Central memory CD8-positive, alpha-beta T cell (primary cell): ENCODE measurements around the gene PRSS2.
"Not testable (repeated sequence)": the region's sequence is repeated elsewhere in the genome, so short reads cannot be mapped to it uniquely, and the experiment has no call there.

Source experiments
- ATAC-seq: fragments of 150-1000 bp; cut with Tn5 transposase; replicated peaks from 2 replicates; pipeline ENCODE4 v1.10.0; 2022; ENCODE audit warnings: mild to moderate bottlenecking, moderate FRiP score, moderate number of reproducible peaks; ENCODE audit not compliant: poor library complexity, severe bottlenecking; ENCODE audit errors: extremely low read depth
- DNase-seq, 2 donors: peaks; one replicate each; pipeline ENCODE4 v3.0.0; 2021; ENCODE audit warnings: low spot score in 2 of 2
- H3K27ac Mint-ChIP-seq: one replicate; pipeline ENCODE4 v1.8.0; 2022; ENCODE audit warnings: low read depth, mild to moderate bottlenecking, moderate library complexity, mixed read lengths
- H3K27me3 Mint-ChIP-seq: one replicate; pipeline ENCODE4 v1.8.0; 2022; ENCODE audit warnings: mixed read lengths
- H3K36me3 Mint-ChIP-seq: one replicate; pipeline ENCODE4 v1.8.0; 2022; ENCODE audit warnings: mild to moderate bottlenecking, moderate library complexity, mixed read lengths; ENCODE audit not compliant: insufficient read depth
- H3K4me1 Mint-ChIP-seq: one replicate; pipeline ENCODE4 v1.8.0; 2022; ENCODE audit warnings: mixed read lengths
- H3K4me3 Mint-ChIP-seq: one replicate; pipeline ENCODE4 v1.8.0; 2022; ENCODE audit warnings: mild to moderate bottlenecking, moderate library complexity, mixed read lengths
- H3K9me3 Mint-ChIP-seq: one replicate; pipeline ENCODE4 v1.8.0; 2022; ENCODE audit warnings: mixed read lengths

Gene PRSS2

DNA sequence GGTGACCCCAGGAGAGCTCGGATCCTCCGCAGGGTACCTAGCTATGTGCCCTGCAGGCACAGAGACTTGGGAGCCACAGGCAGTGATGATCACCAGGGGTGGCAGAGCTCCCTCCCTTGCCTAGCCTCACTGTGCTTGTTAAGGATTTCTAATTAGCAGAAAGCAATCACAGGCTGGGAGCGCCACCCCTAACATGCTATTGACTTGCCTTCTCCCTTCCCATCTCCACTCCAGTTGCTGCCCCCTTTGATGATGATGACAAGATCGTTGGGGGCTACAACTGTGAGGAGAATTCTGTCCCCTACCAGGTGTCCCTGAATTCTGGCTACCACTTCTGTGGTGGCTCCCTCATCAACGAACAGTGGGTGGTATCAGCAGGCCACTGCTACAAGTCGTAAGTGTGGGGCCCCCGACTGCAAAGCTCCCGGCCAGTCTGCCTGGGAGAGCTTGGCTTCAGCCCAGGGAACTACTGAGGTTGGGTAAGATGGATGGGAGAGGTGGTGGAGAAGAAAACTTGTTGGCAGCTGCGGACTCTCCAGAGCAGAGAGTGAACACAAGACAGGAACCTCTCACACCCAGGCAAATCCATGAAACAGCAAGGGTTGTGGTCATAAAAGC lies 20.3 kb upstream of the PRSS2 start:
- H3K36me3 Mint-ChIP-seq: no peaks in the 10 kb centered on the region
- H3K9me3 Mint-ChIP-seq: no peaks in the 10 kb centered on the region
- DNase-seq: no peak
- H3K27ac Mint-ChIP-seq: no peak overlapping the region
- H3K4me3 Mint-ChIP-seq: no peak overlapping the region
- no peak for ATAC-seq
- H3K27me3 Mint-ChIP-seq: no peaks in the 10 kb centered on the region
- no peaks in the 10 kb centered on the region for H3K4me1 Mint-ChIP-seq

GRCh38 chr7:142751526-142752175 lies 19.1 kb upstream of the PRSS2 start:
- not testable (repeated sequence) for H3K9me3 Mint-ChIP-seq, H3K36me3 Mint-ChIP-seq, ATAC-seq, H3K27me3 Mint-ChIP-seq, H3K27ac Mint-ChIP-seq, H3K4me1 Mint-ChIP-seq, DNase-seq, H3K4me3 Mint-ChIP-seq

DNA sequence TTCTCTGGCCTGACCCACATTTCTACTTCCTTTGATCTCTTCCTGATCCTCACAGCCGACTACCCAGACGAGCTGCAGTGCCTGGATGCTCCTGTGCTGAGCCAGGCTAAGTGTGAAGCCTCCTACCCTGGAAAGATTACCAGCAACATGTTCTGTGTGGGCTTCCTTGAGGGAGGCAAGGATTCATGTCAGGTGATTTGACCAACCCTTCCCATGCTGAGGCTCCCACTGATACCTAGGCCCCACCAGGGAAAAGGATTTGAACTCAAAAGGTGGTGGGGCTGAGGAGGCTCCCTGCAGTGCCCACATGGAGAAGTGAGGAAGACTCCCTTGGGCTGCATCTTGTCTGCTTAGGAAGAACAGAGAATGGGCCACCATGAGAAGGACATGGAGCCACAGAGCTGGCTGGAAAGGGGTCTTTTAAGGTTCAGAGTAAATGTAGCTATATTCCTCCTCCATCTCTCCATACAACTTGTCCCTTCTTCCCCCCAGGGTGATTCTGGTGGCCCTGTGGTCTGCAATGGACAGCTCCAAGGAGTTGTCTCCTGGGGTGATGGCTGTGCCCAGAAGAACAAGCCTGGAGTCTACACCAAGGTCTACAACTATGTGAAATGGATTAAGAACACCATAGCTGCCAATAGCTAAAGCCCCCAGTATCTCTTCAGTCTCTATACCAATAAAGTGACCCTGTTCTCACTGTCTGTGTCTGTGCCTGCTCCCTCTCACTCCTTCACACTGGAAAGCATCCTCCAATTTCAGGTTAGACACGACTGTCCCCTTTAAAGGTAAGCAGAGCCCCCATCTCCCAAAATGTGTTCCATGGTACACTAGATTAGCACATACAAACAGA lies 18.2 kb upstream of the PRSS2 start:
- DNase-seq (no peak), ATAC-seq (no peak)
- Mint-ChIP-seq H3K4me3 (no peak overlapping the region), H3K27ac (no peak overlapping the region), H3K27me3 (no peaks in the 10 kb centered on the region), H3K36me3 (no peaks in the 10 kb centered on the region), H3K4me1 (no peaks in the 10 kb centered on the region), H3K9me3 (no peaks in the 10 kb centered on the region)

GRCh38 chr7:142753366-142753765 lies 17.4 kb upstream of the PRSS2 start:
- DNase-seq: no peak
- no peak overlapping the region for H3K4me3 Mint-ChIP-seq
- no peaks in the 10 kb centered on the region for H3K9me3 Mint-ChIP-seq
- H3K27ac Mint-ChIP-seq: no peak overlapping the region
- ATAC-seq: no peak
- no peaks in the 10 kb centered on the region for H3K27me3 Mint-ChIP-seq
- no peaks in the 10 kb centered on the region for H3K4me1 Mint-ChIP-seq
- H3K36me3 Mint-ChIP-seq: no peaks in the 10 kb centered on the region

- H3K27ac Mint-ChIP-seq, H3K36me3 Mint-ChIP-seq, DNase-seq, H3K27me3 Mint-ChIP-seq, H3K4me3 Mint-ChIP-seq, ATAC-seq, H3K4me1 Mint-ChIP-seq, H3K9me3 Mint-ChIP-seq: not testable (repeated sequence)
Observed at GRCh38 chr7:142753925-142754491, 16.8 kb upstream of the PRSS2 start.

- Mint-ChIP-seq H3K27me3 (no peaks in the 10 kb centered on the region), H3K4me1 (no peaks in the 10 kb centered on the region), H3K9me3 (no peaks in the 10 kb centered on the region), H3K27ac (no peak overlapping the region), H3K36me3 (no peaks in the 10 kb centered on the region), H3K4me3 (no peak overlapping the region)
- no peak for ATAC-seq
- no peak for DNase-seq
Observed at GRCh38 chr7:142754681-142755575, 15.8 kb upstream of the PRSS2 start.

DNA sequence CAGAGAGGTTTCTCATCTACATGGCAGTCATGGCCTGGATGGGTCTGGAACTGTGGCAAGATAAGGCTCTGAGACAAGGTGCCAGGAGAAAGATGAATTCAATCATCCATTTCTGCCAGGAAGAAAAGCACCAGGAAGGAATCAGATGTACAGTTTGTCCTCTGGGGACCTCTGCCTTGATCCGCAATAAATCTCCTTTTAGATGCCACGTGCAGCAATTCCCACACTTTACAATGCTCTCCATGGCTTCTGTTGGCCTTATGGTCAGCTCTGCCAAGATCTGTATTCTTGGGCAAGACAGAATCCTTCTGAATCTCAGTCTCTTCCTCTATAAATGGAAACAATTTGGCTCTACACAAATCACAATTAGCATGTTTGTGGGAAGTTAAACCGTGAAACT lies 12.5 kb upstream of the PRSS2 start:
- not testable (repeated sequence) for DNase-seq, H3K36me3 Mint-ChIP-seq, H3K4me1 Mint-ChIP-seq, H3K27me3 Mint-ChIP-seq, H3K9me3 Mint-ChIP-seq, ATAC-seq, H3K4me3 Mint-ChIP-seq, H3K27ac Mint-ChIP-seq

- H3K4me3 Mint-ChIP-seq: no peak overlapping the region
- no peaks in the 10 kb centered on the region for H3K4me1 Mint-ChIP-seq
- ATAC-seq: no peak
- no peaks in the 10 kb centered on the region for H3K36me3 Mint-ChIP-seq
- H3K9me3 Mint-ChIP-seq: no peaks in the 10 kb centered on the region
- no peak overlapping the region for H3K27ac Mint-ChIP-seq
- no peaks in the 10 kb centered on the region for H3K27me3 Mint-ChIP-seq
- DNase-seq: no peak
Observed at GRCh38 chr7:142759433-142759832, 11.3 kb upstream of the PRSS2 start.

- no peak for DNase-seq
- H3K36me3 Mint-ChIP-seq: peaks cover under 1% of the 10 kb centered on the region
- no peak overlapping the region for H3K4me3 Mint-ChIP-seq
- no peak for ATAC-seq
- H3K9me3 Mint-ChIP-seq: no peaks in the 10 kb centered on the region
- no peaks in the 10 kb centered on the region for H3K4me1 Mint-ChIP-seq
- H3K27me3 Mint-ChIP-seq: no peaks in the 10 kb centered on the region
- H3K27ac Mint-ChIP-seq: no peak overlapping the region
Observed at GRCh38 chr7:142760071-142760642, 10.6 kb upstream of the PRSS2 start.

DNA sequence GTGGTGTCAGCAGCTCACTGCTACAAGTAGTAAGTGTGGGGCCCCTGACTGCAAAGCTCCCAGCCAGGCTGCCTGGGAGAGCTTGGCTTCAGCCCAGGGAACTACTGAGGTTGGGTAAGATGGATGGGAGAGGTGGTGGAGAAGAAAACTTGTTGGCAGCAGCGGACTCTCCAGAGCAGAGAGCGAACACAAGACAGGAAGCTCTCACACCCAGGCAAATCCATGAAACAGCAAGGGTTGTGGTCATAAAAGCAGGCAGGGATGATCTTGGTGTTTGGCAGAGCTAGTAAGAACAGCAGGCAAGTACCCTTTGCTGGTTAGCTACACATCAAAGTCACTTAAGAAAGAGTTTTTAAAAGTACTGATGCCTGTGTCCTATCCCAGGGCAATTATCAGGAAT lies 9.2 kb upstream of the PRSS2 start:
- not testable (repeated sequence) for H3K9me3 Mint-ChIP-seq, ATAC-seq, H3K36me3 Mint-ChIP-seq, H3K27ac Mint-ChIP-seq, DNase-seq, H3K4me3 Mint-ChIP-seq, H3K27me3 Mint-ChIP-seq, H3K4me1 Mint-ChIP-seq

DNA sequence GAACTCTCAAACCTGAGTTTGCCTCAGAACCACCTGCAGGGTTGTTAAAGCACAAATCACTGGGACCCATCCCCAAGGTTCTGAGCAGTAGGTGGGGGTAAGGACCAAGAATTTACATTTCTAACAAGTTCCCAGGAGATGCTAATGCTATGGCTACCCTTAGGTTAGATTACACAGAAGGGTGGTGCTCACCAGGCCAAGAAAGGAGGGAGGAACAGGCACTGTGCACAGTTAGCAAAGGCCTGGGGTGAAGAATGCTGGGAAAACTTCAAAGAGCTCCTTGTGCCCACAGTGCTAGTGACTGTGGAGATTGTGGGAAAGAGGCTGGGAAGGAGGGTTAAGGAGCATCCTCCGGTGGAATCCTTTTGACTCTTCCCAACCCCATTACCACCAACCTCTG lies 8.7 kb upstream of the PRSS2 start:
- H3K4me3 Mint-ChIP-seq: no peak overlapping the region
- H3K27ac Mint-ChIP-seq: no peak overlapping the region
- DNase-seq: no peak
- H3K4me1 Mint-ChIP-seq: no peaks in the 10 kb centered on the region
- H3K36me3 Mint-ChIP-seq: peaks cover 5% of the 10 kb centered on the region
- H3K9me3 Mint-ChIP-seq: no peaks in the 10 kb centered on the region
- ATAC-seq: no peak
- no peaks in the 10 kb centered on the region for H3K27me3 Mint-ChIP-seq

- peaks cover 10% of the 10 kb centered on the region for H3K4me1 Mint-ChIP-seq
- DNase-seq (no peak), ATAC-seq (no peak)
- H3K27ac Mint-ChIP-seq: no peak overlapping the region
- H3K27me3 Mint-ChIP-seq: no peaks in the 10 kb centered on the region
- H3K4me3 Mint-ChIP-seq: no peak overlapping the region
- H3K9me3 Mint-ChIP-seq: no peaks in the 10 kb centered on the region
- H3K36me3 Mint-ChIP-seq: peaks cover 5% of the 10 kb centered on the region
Observed at GRCh38 chr7:142767451-142767850, 3.3 kb upstream of the PRSS2 start.
